ENCODE data around the gene DHRS7. TPM values are rescaled to one million over a fixed set of nuclear protein-coding genes. Genes with fewer than 3 reads are reported as not detected.
"Not testable (repeated sequence)": the region's sequence is repeated elsewhere in the genome, so short reads cannot be mapped to it uniquely, and the experiment has no call there.

DHRS7 gene
- polyA plus RNA-seq, 1 donor = 95.8 TPM

DNA sequence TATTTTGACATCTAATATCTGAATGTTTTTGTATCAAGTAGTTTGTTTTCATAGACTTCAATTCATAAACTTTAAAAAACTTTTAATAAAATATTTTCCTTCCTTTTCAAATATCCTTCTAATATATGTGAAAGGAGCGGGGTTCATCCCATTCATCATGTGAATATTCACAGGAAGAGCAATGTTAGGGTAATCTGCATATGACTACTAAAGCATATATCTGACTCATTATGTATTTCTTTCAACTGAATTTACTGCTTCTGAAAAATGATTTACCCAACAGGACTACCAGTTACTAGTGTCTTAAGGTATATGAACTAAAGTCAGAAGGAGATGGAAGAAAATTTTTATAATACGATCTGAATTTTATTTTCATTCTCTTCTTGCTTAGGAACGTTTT, 30.5 kb downstream of the DHRS7 start:
- DNase-seq (ENCODE audit: low read depth) = no peak

GRCh38 chr14:60133487-60133886, 31.7 kb downstream of the DHRS7 start:
- DNase-seq (ENCODE audit: low read depth) = no peak

GRCh38 chr14:60125918-60126317, 39.3 kb downstream of the DHRS7 start:
- DNase-seq (ENCODE audit: low read depth) = no peak

DNA sequence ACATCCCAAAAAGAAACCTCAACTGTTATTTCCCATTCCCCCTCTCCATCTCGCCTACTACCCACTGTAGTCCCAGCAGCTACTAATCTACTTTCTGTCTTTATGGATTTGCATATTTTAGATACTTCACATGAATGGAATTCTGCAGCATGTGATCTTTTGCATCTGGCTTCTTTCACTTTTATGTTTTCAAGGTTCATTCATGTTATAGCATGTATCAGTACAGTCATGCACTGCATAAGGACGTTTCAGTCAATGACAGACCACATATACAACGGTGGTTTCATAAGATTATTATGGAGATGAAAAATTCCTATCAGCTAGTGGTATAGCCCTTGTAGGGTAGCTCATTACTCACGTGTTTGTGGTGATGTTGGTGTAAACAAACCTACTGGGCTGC, 49.0 kb downstream of the DHRS7 start:
- no peak for DNase-seq (ENCODE audit: low read depth)

GRCh38 chr14:60114881-60115280, 50.3 kb downstream of the DHRS7 start:
- DNase-seq (ENCODE audit: low read depth) = no peak

DNA sequence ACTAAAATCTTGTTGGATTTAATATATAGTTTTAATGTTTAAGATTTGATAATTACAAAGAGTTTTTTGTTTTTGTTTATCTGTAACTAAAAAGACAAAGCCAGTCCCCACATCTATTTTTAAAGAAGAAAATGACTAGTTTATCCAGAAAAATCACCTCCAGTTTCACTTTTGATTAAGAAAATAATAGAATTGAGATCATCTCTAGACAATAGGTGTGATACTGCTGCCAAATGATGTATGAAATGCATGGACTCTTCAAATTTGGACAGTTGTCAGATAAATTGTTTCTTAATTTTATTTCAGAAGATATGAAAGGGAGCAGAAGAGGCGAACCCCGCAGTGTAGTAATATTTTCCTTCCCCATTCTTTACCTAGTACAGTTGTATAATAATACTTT, 53.5 kb downstream of the DHRS7 start:
- no peak for DNase-seq (ENCODE audit: low read depth)

GRCh38 chr14:60107477-60107876, 57.7 kb downstream of the DHRS7 start:
- no peak for DNase-seq (ENCODE audit: low read depth)

DNA sequence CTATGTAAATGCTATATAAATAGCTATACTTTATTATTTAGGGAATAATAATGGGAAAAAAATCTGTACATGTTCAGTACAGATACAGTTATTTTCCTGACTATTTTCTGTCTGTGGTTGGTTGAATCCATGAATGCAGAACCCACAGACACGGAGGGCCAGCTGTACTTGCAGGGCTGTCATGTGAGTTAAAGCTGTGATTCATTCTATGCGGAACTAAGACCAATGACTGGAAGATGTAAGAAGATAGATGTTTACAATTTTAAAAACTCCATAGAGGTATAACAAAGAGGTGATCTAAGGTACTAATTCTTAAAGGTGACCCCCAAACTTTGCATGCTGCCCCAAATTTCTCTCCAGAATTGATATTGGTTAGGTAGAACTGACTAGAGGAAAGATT, 58.9 kb downstream of the DHRS7 start:
- DNase-seq (ENCODE audit: low read depth) = no peak

DNA sequence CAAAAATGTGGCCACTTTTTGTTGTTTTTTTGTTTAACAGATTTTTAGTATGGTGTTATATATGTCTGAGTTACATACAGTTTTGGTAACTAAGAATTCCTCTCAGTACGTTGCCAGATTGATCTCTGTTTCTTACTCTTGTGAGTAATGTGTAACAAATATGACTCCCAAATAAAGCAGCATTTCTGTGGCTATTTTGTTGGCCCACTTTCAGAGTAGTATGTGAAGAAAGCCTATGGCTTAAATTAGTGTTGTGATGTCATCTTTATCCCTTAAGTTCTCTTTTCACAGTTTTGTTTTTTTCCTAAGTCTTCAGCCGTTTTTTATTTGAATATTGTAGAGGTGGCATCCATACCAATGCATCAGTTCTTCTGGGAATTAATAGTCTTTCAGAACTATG, 62.8 kb downstream of the DHRS7 start:
- DNase-seq (ENCODE audit: low read depth) = peak; percentile 34

DNA sequence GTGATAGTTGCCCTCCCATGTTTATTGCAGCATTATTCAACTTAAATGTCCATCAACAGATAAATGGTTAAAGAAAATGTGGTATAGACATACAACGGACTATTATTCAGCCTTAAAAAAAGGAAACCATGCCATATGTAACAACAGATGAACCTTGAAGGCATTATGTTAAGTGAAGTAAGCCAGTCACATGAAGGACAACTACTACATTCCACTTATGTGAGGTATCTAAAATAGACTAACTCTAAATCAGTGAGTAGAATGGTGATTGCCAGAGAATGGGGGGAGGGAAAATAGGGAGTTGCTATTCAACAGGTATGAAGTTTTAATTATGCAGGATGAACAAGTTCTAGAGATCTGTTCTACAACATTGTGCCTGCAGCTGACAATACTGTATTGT, 63.4 kb downstream of the DHRS7 start:
- DNase-seq (ENCODE audit: low read depth) = no peak

- not testable (repeated sequence) for DNase-seq (ENCODE audit: low read depth)
Measured at GRCh38 chr14:60099855-60100254, 65.3 kb downstream of the DHRS7 start.

GRCh38 chr14:60097974-60098373, 67.2 kb downstream of the DHRS7 start:
- DNase-seq (ENCODE audit: low read depth) = no peak

GRCh38 chr14:60095781-60096450, 69.3 kb downstream of the DHRS7 start:
- no peak for DNase-seq (ENCODE audit: low read depth)

- DNase-seq (ENCODE audit: low read depth) = no peak
Measured at GRCh38 chr14:60095231-60095630, 70.0 kb downstream of the DHRS7 start.

- DNase-seq (ENCODE audit: low read depth) = no peak
Measured at GRCh38 chr14:60094306-60094897, 70.8 kb downstream of the DHRS7 start.

Other genes with a start within 250 kb of the DHRS7 start
- 0.47 TPM for gene LRRC9, start 245.3 kb downstream of the DHRS7 start, polyA plus RNA-seq (ENCODE audit: insufficient read length)
- 51.7 TPM for gene PCNX4, start 73.5 kb downstream of the DHRS7 start, polyA plus RNA-seq (ENCODE audit: insufficient read length)
- 70.8 TPM for gene PPM1A, start 83.8 kb upstream of the DHRS7 start, polyA plus RNA-seq (ENCODE audit: insufficient read length)

Measured in forelimb muscle (tissue), 1 donor.